Measurements from ENCODE around the gene OR8B4.

- TF ChIP-seq GATA2 (IDR thresholded peaks at IDR 0.05; ENCODE audit: low read depth, low read length) (no peak), GATA3 (IDR thresholded peaks at IDR 0.05; ENCODE audit: low read depth, low read length) (no peak)
These were observed 48.8 kb upstream of the OR8B4 start for GRCh38 chr11:124473476-124473875.
